Smooth muscle cell (in vitro differentiated cells): Measurements from ENCODE around the gene LARP4B. TPM values are rescaled to one million over a fixed set of nuclear protein-coding genes. Genes with fewer than 3 reads are reported as not detected.

ENCODE experiments used
- DNase-seq: peaks from one replicate; lab custom pipeline; 2025; ENCODE audit not compliant: unreplicated experiment; lab: John Stamatoyannopoulos, UW
- H2AFZ ChIP-seq: fragments of 200-600 bp; sonication (generic); 2 replicates; pipeline ENCODE4 v1.6.0; 2016; ENCODE audit warnings: antibody characterized with exemption, low read depth, mild to moderate bottlenecking
- H3F3A ChIP-seq: fragments of 200-600 bp; sonication (generic); 2 replicates; pipeline ENCODE4 v1.6.0; 2017; ENCODE audit warnings: antibody characterized with exemption, low read depth
- H3K27ac ChIP-seq: fragments of 200-600 bp; sonication (generic); 2 replicates; pipeline ENCODE4 v1.5.1; 2016; ENCODE audit warnings: low read depth, mild to moderate bottlenecking
- H3K27me3 ChIP-seq: fragments of 200-600 bp; sonication (generic); 2 replicates; pipeline ENCODE4 v1.6.1; 2016; ENCODE audit warnings: low read depth, mild to moderate bottlenecking
- H3K36me3 ChIP-seq: fragments of 200-600 bp; sonication (generic); 2 replicates; pipeline ENCODE4 v1.5.1; 2016; ENCODE audit warnings: low read depth
- H3K4me1 ChIP-seq: fragments of 200-600 bp; sonication (generic); 2 replicates; pipeline ENCODE4 v1.5.1; 2016; ENCODE audit warnings: low read depth
- H3K4me2 ChIP-seq: fragments of 200-600 bp; sonication (generic); 2 replicates; pipeline ENCODE4 v1.6.0; 2016; ENCODE audit warnings: mild to moderate bottlenecking
- H3K4me3 ChIP-seq: fragments of 200-600 bp; sonication (generic); 2 replicates; pipeline ENCODE4 v1.5.1; 2016; ENCODE audit warnings: mild to moderate bottlenecking
- H3K79me2 ChIP-seq: fragments of 200-600 bp; sonication (generic); 2 replicates; pipeline ENCODE4 v1.6.0; 2016; ENCODE audit warnings: low read depth, mild to moderate bottlenecking
- H3K9ac ChIP-seq: fragments of 200-600 bp; sonication (generic); 2 replicates; pipeline ENCODE4 v1.6.0; 2016; ENCODE audit warnings: low read depth
- H3K9me3 ChIP-seq: fragments of 200-600 bp; sonication (generic); replicated peaks from 2 replicates; pipeline ENCODE4 v1.5.1; 2016; ENCODE audit warnings: low read depth
- H4K20me1 ChIP-seq: fragments of 200-600 bp; sonication (generic); 2 replicates; pipeline ENCODE4 v1.6.0; 2016; ENCODE audit warnings: low read depth
- WGBS: methylation state at CpG from one replicate; pipeline ENCODE4 v1.1.7; 2016; ENCODE audit warnings: low lambda C conversion rate; 5-methylcytosine and 5-hydroxymethylcytosine counted together
- polyA plus RNA-seq: library from polyadenylated mRNA; unstranded; fragments of >200 nt; fragmentation: Nextera tagmentation; extraction: Ambion mirVana; gene quantifications from 2 replicates; pipeline ENCODE4 v1.2.1, GENCODE V29; 2016
- total RNA-seq: library from RNA; depleted of rRNA; stranded (reverse); fragments of >200 nt; gene quantifications from 2 replicates; pipeline ENCODE4 v1.2.3, GENCODE V29; 2014
- TF ChIP-seq, protein P1 (sequence below): fragments of 200-600 bp; sonication (generic); IDR thresholded peaks from 2 replicates; pipeline ENCODE4 v1.5.1; 2017; ENCODE audit warnings: borderline replicate concordance, mild to moderate bottlenecking, antibody characterized with exemption; ENCODE audit not compliant: insufficient read depth, poor library complexity, severe bottlenecking

The LARP4B gene
- total and polyA plus RNA-seq, 2 experiments from 2014 or later: 16.7 to 24.9 TPM

DNA sequence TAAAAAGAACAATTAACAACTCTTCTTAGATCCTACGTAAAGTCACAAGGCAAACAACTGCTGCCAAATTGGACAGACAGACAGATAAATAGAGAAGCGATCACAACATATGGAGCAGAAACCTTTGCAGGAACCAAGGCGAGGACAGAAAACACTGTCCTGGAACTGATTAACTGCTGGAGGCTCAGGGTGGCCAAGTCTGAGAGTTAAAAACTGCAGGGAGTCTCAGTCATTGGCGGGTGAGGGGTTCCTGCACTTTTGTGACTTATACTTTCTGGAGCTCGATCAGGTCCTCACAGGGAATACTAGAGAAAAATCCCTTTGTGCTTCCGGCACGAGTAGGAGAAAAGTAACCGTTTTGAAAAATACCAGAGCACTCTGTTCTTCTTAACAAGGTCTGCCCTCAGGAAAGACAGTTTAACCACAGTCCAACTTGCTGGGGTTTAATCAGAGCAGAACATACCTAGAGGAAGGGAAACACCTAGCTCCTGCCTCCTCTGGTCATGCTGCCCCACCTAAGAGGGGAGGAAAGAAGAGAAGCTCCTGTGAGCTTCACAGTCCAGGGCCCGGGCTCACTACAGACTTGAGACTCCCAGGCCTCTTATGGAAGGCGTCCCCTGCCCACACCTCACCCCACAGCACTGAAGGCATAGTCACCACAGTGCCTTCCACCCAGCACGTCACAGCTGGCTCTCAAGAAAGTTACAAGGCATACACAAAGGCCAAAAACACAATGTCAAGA, 74.9 kb downstream of the LARP4B start:
- Histone ChIP-seq H2AFZ (no peak overlapping the region), H3K4me3 (no peak overlapping the region), H3K27me3 (no peaks in the 10 kb centered on the region), H4K20me1 (peaks cover 50% of the 10 kb centered on the region), H3K36me3 (peaks cover 8% of the 10 kb centered on the region), H3K9me3 (no peaks in the 10 kb centered on the region), H3K4me2 (no peak overlapping the region), H3K4me1 (peaks cover 5% of the 10 kb centered on the region), H3K27ac (no peak overlapping the region), H3K79me2 (peaks cover 40% of the 10 kb centered on the region), H3F3A (no peaks in the 10 kb centered on the region), H3K9ac (no peak overlapping the region)
- 66% methylated on average over 11 of the region's 11 CpGs for WGBS
- no peak for DNase-seq
- TF ChIP-seq, protein P1, sequence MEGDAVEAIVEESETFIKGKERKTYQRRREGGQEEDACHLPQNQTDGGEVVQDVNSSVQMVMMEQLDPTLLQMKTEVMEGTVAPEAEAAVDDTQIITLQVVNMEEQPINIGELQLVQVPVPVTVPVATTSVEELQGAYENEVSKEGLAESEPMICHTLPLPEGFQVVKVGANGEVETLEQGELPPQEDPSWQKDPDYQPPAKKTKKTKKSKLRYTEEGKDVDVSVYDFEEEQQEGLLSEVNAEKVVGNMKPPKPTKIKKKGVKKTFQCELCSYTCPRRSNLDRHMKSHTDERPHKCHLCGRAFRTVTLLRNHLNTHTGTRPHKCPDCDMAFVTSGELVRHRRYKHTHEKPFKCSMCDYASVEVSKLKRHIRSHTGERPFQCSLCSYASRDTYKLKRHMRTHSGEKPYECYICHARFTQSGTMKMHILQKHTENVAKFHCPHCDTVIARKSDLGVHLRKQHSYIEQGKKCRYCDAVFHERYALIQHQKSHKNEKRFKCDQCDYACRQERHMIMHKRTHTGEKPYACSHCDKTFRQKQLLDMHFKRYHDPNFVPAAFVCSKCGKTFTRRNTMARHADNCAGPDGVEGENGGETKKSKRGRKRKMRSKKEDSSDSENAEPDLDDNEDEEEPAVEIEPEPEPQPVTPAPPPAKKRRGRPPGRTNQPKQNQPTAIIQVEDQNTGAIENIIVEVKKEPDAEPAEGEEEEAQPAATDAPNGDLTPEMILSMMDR: no peak

DNA sequence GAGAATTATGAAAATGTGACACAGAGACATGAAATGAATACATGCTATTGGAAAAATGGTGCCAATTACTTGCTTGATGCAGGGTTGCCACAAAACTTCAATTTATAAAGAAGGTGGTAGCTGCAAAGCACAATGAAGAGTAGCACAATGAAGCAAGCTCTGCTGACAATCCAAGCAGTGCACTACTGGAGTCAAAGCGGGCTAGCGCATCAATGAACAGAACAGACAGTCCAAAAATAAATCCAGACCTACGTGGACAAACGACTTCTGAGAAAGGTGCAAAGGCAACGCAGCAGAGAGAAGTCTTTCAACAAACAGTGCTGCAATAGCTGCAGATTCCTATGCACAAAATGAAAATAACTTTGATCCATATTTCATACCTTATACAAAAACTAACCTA, 75.8 kb downstream of the LARP4B start:
- Histone ChIP-seq H3K9ac (no peak overlapping the region), H4K20me1 (peaks cover 50% of the 10 kb centered on the region), H3K27ac (no peak overlapping the region), H3F3A (no peaks in the 10 kb centered on the region), H3K4me1 (peaks cover 5% of the 10 kb centered on the region), H3K4me3 (no peak overlapping the region), H2AFZ (no peak overlapping the region), H3K27me3 (no peaks in the 10 kb centered on the region), H3K79me2 (peaks cover 49% of the 10 kb centered on the region), H3K36me3 (peaks cover 10% of the 10 kb centered on the region), H3K9me3 (peaks cover 3% of the 10 kb centered on the region), H3K4me2 (no peak overlapping the region)
- DNase-seq: no peak
- TF ChIP-seq, protein P1: no peak
- 94% methylated on average over 5 of the region's 5 CpGs for WGBS

DNA sequence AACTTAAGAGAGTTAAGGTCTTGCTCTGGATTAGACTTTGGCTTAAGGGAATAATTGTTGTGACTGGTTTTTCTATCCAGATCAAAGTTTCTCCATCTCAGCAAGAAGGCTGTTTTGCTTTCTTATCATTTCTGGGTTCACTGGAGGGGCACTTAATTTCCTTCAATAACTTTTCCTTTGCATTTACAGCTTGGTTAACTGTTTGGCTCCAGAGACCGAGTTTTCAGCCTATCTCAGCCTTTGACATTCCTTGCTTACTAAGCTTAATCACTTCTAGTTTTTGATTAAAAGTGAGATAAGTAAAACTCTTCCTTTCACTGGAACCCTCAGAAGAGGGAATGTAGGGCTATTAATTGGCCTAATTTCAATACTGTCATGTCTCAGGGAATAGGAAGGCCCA, 76.4 kb downstream of the LARP4B start:
- Histone ChIP-seq H3K9me3 (peaks cover 9% of the 10 kb centered on the region), H3K4me3 (no peak overlapping the region), H3K79me2 (peaks cover 55% of the 10 kb centered on the region), H3K27me3 (no peaks in the 10 kb centered on the region), H3K4me2 (no peak overlapping the region), H3K4me1 (peaks cover 5% of the 10 kb centered on the region), H3K36me3 (peaks cover 11% of the 10 kb centered on the region), H3F3A (no peaks in the 10 kb centered on the region), H2AFZ (no peak overlapping the region), H4K20me1 (peaks cover 50% of the 10 kb centered on the region), H3K27ac (no peak overlapping the region), H3K9ac (no peak overlapping the region)
- no peak for DNase-seq
- WGBS: 67% methylated on average over 1 of the region's 1 CpG
- TF ChIP-seq, protein P1: no peak

DNA sequence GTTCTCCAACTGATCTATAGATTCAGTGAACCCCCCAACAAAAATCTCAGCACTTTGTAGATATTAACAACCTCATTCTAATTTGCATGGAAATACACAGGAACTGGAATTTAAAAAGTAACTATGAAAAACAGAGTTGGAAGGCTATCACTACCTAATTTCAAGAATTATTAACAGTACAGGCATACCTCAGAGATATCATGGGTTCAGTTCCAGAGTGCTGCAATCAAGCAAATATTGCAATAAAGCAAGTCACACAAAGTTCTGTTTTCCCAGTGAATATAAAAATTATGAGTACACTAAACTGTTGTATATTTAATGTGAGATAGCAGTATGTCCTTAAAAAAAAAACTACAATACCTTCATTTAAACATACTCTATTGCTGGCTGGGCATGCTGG, 78.5 kb downstream of the LARP4B start:
- H3K27me3 ChIP-seq: no peaks in the 10 kb centered on the region
- H3K36me3 ChIP-seq: peaks cover 16% of the 10 kb centered on the region

More for the DNA sequence above, 78.5 kb downstream of the LARP4B start:
- Histone ChIP-seq H3F3A (no peaks in the 10 kb centered on the region), H3K4me1 (peaks cover 5% of the 10 kb centered on the region), H3K4me3 (no peak overlapping the region), H3K27ac (no peak overlapping the region), H3K79me2 (peaks cover 57% of the 10 kb centered on the region), H3K9ac (no peak overlapping the region), H3K4me2 (no peak overlapping the region), H3K9me3 (peaks cover 9% of the 10 kb centered on the region), H4K20me1 (peaks cover 44% of the 10 kb centered on the region), H2AFZ (no peak overlapping the region)
- no peak for DNase-seq
- TF ChIP-seq, protein P1: no peak
